K562 (cell line): ENCODE results near the gene GALNT5. TPM values are rescaled to one million over a fixed set of nuclear protein-coding genes. Genes with fewer than 3 reads are reported as not detected.

Experiments
- ARID3A ChIP-seq: IDR thresholded peaks from 2 replicates; pipeline ENCODE4 v1.6.1; 2012; ENCODE audit warnings: low read depth, low read length, improper control_type of control experiment, borderline replicate concordance
- CHD7 ChIP-seq: fragments of 200-600 bp; sonication (generic); IDR thresholded peaks from one replicate; pipeline ENCODE4 v1.6.1; 2012; ENCODE audit warnings: mild to moderate bottlenecking, low read depth, low read length, inconsistent platforms
- MBD2 ChIP-seq: sonication (generic); IDR thresholded peaks from 2 replicates; pipeline ENCODE4 v1.6.1; 2016; ENCODE audit warnings: low read depth, borderline replicate concordance
- NBN ChIP-seq: fragments of 450-650 bp; IDR thresholded peaks from 2 replicates; pipeline ENCODE4 v1.6.1; 2016; ENCODE audit warnings: low read depth, mild to moderate bottlenecking
- NEUROD1 ChIP-seq: fragments of 150-350 bp; IDR thresholded peaks from 2 replicates; pipeline ENCODE4 v1.6.1; 2014; ENCODE audit warnings: borderline replicate concordance, low read length, low read depth; ENCODE audit not compliant: partially characterized antibody
- NR4A1 ChIP-seq, 2 experiments: fragments of 250-450 bp in 1 of 2; fragments of 450-650 bp in 1 of 2; sonication (Bioruptor Pico) in 1 of 2; IDR thresholded peaks; 2 replicates each; pipeline versions ENCODE4 v1.4.0 to v1.6.1; 2016 to 2020; ENCODE audit warnings: mild to moderate bottlenecking in 2 of 2, missing compliant biosample characterization in 1 of 2, missing genetic modification characterization in 1 of 2, moderate library complexity in 1 of 2
- PCBP2 ChIP-seq: fragments of 200-400 bp; formaldehyde crosslinking; IDR thresholded peaks from 2 replicates; pipeline ENCODE4 v1.6.1; 2018; ENCODE audit warnings: low read length, low read depth, mild to moderate bottlenecking, moderate library complexity; ENCODE audit not compliant: poor library complexity, severe bottlenecking
- PURB ChIP-seq: sonication (generic); formaldehyde crosslinking; IDR thresholded peaks from 2 replicates; pipeline ENCODE4 v1.9.0; 2021; ENCODE audit warnings: low read depth, mild to moderate bottlenecking, missing genetic modification reagents
- RNF2 ChIP-seq: sonication (generic); IDR thresholded peaks from 2 replicates; pipeline ENCODE4 v1.6.1; 2016
- THRA ChIP-seq: fragments of 450-650 bp; IDR thresholded peaks from 2 replicates; pipeline ENCODE4 v1.6.1; 2017; ENCODE audit warnings: mild to moderate bottlenecking, moderate library complexity
- ZBTB17 ChIP-seq: fragments of 450-650 bp; formaldehyde crosslinking; IDR thresholded peaks from 2 replicates; pipeline ENCODE4 v1.4.0; 2020; ENCODE audit warnings: mild to moderate bottlenecking
- ZC3H11A ChIP-seq: IDR thresholded peaks from 2 replicates; pipeline ENCODE4 v1.6.1; 2012; ENCODE audit warnings: low read depth, low read length, improper control_type of control experiment
- ZNF408 ChIP-seq: fragments of 250-450 bp; sonication (Bioruptor Pico); IDR thresholded peaks from 2 replicates; pipeline ENCODE4 v1.4.0; 2020; ENCODE audit warnings: low read depth, mild to moderate bottlenecking, moderate library complexity
- ZNF830 ChIP-seq: fragments of 250-450 bp; sonication (Bioruptor Pico); IDR thresholded peaks from 2 replicates; pipeline ENCODE4 v1.5.0; 2021; ENCODE audit warnings: mild to moderate bottlenecking
- polyA plus RNA-seq, 8 experiments: library from polyadenylated mRNA; depleted of rRNA in 4 of 8; stranded (reverse) in 5 of 8; unstranded in 3 of 8; fragments of >200 nt; fragmentation: Nextera tagmentation in 2 of 8; fragmentation: Illumina TruSeq in 1 of 8; extraction: Ambion mirVana in 2 of 8; extraction: Trizol in 1 of 8; gene quantifications; 2 replicates each; pipeline versions ENCODE4 v1.2.1 to v1.2.3, GENCODE V29; 2011 to 2014; ENCODE audit warnings: inconsistent platforms in 1 of 8, missing spikeins in 1 of 8
- total RNA-seq, 7 experiments: library from RNA; depleted of rRNA in 6 of 7; stranded (reverse); fragments of >200 nt in 6 of 7; fragmentation: Illumina TruSeq in 2 of 7; extraction: Trizol in 2 of 7; gene quantifications; 2 replicates each; pipeline versions ENCODE4 v1.2.1 to v1.2.3, GENCODE V29; 2011 to 2021; ENCODE audit warnings: low replicate concordance in 1 of 7

The GALNT5 gene
- total and polyA plus RNA-seq, 9 of the 15 experiments (the other 6 are each of a cell fraction or from before 2014, with no cell fraction given), result 21.6 to 73.0 (median 54.7) TPM

- TF ChIP-seq MBD2 (peak; percentile 82), NEUROD1 (peak; percentile 93), ZBTB17 (CRISPR knock-in tag) (peak; percentile 88), ZC3H11A (no peak; the same call in 1 of the 2 replicates), PCBP2 (no peak), CHD7 (no peak), NR4A1 (CRISPR knock-in tag; IDR thresholded peaks at IDR 0.05) (no peak), NR4A1 (tag; IDR thresholded peaks at IDR 0.05) (peak; percentile 94), RNF2 (peak; percentile 92), ZNF830 (CRISPR knock-in tag) (no peak), PURB (CRISPR knock-in tag) (no peak), THRA (no peak), ARID3A (peak; percentile 35; the same call in 1 of the 2 replicates), ZNF408 (CRISPR knock-in tag) (no peak), NBN (peak; percentile 99)
Observed at GRCh38 chr2:157324331-157324843, 66.9 kb downstream of the GALNT5 start (continued).
